Adrenal gland (tissue), 5 donors: ENCODE measurements around the gene ISG20.

ENCODE experiments used
- CTCF ChIP-seq, 6 experiments: fragments of 450-650 bp in 4 of 6; fragments of 200-600 bp in 2 of 6; sonication (generic) in 1 of 6; IDR thresholded peaks; 1 replicate in 5 of 6; 2 replicates in 1 of 6; pipeline versions ENCODE4 v1.5.1 to v1.8.0; 2016 to 2021; ENCODE audit warnings: antibody characterized with exemption in 6 of 6, mild to moderate bottlenecking in 2 of 6, moderate library complexity in 1 of 6
- POLR2A ChIP-seq, 2 donors: fragments of 450-650 bp; IDR thresholded peaks; one replicate each; pipeline ENCODE4 v1.6.1; 2017; ENCODE audit warnings: antibody characterized with exemption in 2 of 2, mild to moderate bottlenecking in 2 of 2, moderate library complexity in 1 of 2
- donor health status: DM: no; HTN: no; CAD: no.

- no peak for TF ChIP-seq CTCF (IDR thresholded peaks at IDR 0.05)
- TF ChIP-seq POLR2A (IDR thresholded peaks at IDR 0.05), result no peak
These were observed 21.0 kb upstream of the ISG20 start for GRCh38 chr15:88617790-88618189.
